Gastroesophageal sphincter (tissue), 4 donors: ENCODE results near the gene IQCF5. TPM values are rescaled to one million over a fixed set of nuclear protein-coding genes. Genes with fewer than 3 reads are reported as not detected.

Experiments used
- ATAC-seq: fragments of 150-250 bp; one replicate; pipeline ENCODE4 v1.9.1; 2016; ENCODE audit warnings: mild to moderate bottlenecking, moderate library complexity
- H3K27ac ChIP-seq, 4 donors: fragments of 200-600 bp; sonication (generic) in 3 of 4; 1 replicate in 3 of 4; 2 replicates in 1 of 4; pipeline ENCODE4 v1.5.1; 2016 to 2019
- H3K27me3 ChIP-seq: fragments of 200-600 bp; sonication (generic); one replicate; pipeline ENCODE4 v1.5.1; 2019
- H3K36me3 ChIP-seq, 2 donors: fragments of 200-600 bp; sonication (generic); one replicate each; pipeline ENCODE4 v1.5.1; 2019; ENCODE audit warnings: control low read depth in 1 of 2
- H3K4me1 ChIP-seq, 3 donors: fragments of 200-600 bp; sonication (generic); 1 replicate in 2 of 3; 2 replicates in 1 of 3; pipeline ENCODE4 v1.5.1; 2016 to 2019; ENCODE audit warnings: control low read depth in 2 of 3
- H3K4me3 ChIP-seq, 2 donors: fragments of 200-600 bp; sonication (generic); one replicate each; pipeline ENCODE4 v1.5.1; 2019; ENCODE audit warnings: mild to moderate bottlenecking in 1 of 2, moderate library complexity in 1 of 2
- H3K9me3 ChIP-seq, 3 donors: fragments of 200-600 bp; sonication (generic); one replicate each; pipeline ENCODE4 v1.5.1; 2017 to 2019; ENCODE audit warnings: control low read depth in 2 of 3
- EP300 ChIP-seq: sonication (generic); formaldehyde crosslinking; IDR thresholded peaks from one replicate; pipeline ENCODE4 v1.6.1; 2017; ENCODE audit warnings: antibody characterized with exemption, mild to moderate bottlenecking
- POLR2A ChIP-seq, 2 donors: fragments of 450-650 bp; IDR thresholded peaks; one replicate each; pipeline ENCODE4 v1.6.1; 2017; ENCODE audit warnings: antibody characterized with exemption in 2 of 2, mild to moderate bottlenecking in 2 of 2, moderate library complexity in 1 of 2
- POLR2AphosphoS5 ChIP-seq: sonication (generic); formaldehyde crosslinking; IDR thresholded peaks from one replicate; pipeline ENCODE4 v1.6.1; 2017; ENCODE audit warnings: antibody characterized with exemption
- WGBS, 2 donors: methylation state at CpG; one replicate each; pipeline ENCODE4 v1.1.5; 2018; ENCODE audit warnings: low coverage in 1 of 2; 5-methylcytosine and 5-hydroxymethylcytosine counted together
- total RNA-seq, 4 donors: library from RNA; depleted of rRNA; stranded (reverse); fragments of >200 nt; gene quantifications; one replicate each; pipeline ENCODE4 v1.1.0, GENCODE V29; 2016
- TF ChIP-seq, protein P1 (sequence below), 4 experiments: fragments of 200-600 bp in 2 of 4; fragments of 450-650 bp in 2 of 4; sonication (generic) in 1 of 4; IDR thresholded peaks; one replicate each; pipeline ENCODE4 v1.5.1; 2017 to 2019; ENCODE audit warnings: antibody characterized with exemption in 4 of 4, mild to moderate bottlenecking in 2 of 4, moderate library complexity in 2 of 4

IQCF5 gene
- total RNA-seq, 4 donors from 2014 or later, result not detected

DNA sequence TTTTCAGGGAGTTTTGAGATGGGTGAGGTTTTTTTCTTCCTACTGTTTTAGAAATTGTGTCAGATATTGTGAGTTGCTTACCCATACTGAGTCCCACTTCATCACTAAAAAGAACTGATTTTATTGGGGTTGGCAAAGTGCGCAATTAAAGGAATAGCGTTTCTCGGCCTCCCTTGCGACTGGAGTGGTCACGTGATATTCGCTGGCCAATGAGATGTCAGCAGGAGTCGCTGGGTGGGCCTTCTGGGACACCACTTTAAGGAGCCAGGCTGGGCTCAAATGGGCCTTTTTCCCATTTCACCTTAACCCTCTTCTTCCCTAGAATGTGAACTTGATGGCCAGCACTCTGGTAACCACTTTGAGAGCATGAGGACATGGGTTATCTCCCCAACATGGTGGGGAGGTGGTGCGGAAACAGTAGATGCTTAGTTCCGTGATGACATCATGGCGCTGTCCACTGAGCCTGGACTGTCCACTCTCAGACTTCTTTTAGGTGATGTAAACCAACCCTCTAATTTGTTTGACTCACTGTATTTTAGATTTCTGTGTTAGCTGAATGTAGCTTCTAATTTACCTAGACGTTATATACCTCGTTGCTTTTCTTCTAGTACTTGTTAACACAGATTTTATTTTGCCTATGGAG lies 13.2 kb upstream of the IQCF5 start:
- no peak for ATAC-seq
- Histone ChIP-seq H3K27ac (no peak overlapping the region), H3K27me3 (peaks cover 18% of the 10 kb centered on the region), H3K9me3 (no peaks in the 10 kb centered on the region), H3K36me3 (no peaks in the 10 kb centered on the region), H3K4me1 (no peaks in the 10 kb centered on the region), H3K4me3 (no peak overlapping the region)
- WGBS, 2 donors, result 91 to 94% methylated on average over 10 to 11 of the region's 12 CpGs
- TF ChIP-seq, protein P1, sequence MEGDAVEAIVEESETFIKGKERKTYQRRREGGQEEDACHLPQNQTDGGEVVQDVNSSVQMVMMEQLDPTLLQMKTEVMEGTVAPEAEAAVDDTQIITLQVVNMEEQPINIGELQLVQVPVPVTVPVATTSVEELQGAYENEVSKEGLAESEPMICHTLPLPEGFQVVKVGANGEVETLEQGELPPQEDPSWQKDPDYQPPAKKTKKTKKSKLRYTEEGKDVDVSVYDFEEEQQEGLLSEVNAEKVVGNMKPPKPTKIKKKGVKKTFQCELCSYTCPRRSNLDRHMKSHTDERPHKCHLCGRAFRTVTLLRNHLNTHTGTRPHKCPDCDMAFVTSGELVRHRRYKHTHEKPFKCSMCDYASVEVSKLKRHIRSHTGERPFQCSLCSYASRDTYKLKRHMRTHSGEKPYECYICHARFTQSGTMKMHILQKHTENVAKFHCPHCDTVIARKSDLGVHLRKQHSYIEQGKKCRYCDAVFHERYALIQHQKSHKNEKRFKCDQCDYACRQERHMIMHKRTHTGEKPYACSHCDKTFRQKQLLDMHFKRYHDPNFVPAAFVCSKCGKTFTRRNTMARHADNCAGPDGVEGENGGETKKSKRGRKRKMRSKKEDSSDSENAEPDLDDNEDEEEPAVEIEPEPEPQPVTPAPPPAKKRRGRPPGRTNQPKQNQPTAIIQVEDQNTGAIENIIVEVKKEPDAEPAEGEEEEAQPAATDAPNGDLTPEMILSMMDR (IDR thresholded peaks at IDR 0.05), result no peak
- TF ChIP-seq POLR2A (IDR thresholded peaks at IDR 0.05) (no peak), POLR2AphosphoS5 (no peak)

DNA sequence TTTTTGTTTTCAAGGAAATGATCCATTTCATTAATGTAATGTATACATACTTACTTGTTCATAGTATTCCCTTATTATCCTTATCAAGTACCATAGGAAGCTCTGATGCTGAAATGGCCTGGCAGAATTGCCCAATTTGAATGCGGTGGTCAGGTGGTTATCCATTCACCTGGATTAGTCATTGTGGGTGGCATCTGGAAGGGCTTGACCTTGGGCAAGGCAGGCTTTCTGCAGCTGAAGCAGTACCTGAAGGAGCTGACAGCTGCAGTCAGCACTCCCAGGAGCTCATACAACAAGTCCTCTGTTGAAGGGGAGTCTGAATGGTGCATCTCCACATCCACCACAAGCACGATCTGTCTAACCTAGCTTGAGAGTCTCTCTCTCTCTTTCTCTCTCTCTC lies 12.2 kb upstream of the IQCF5 start:
- Histone ChIP-seq H3K9me3 (no peaks in the 10 kb centered on the region), H3K36me3 (no peaks in the 10 kb centered on the region), H3K27me3 (peaks cover 18% of the 10 kb centered on the region), H3K4me1 (no peaks in the 10 kb centered on the region), H3K27ac (no peak overlapping the region), H3K4me3 (no peak overlapping the region)
- ATAC-seq, result no peak
- WGBS, 2 donors, result 96% methylated on average over 2 of the region's 2 CpGs; no CpG with 5 or more reads in 1 of the 2 donors
- no peak for TF ChIP-seq POLR2AphosphoS5
- no peak for TF ChIP-seq POLR2A (IDR thresholded peaks at IDR 0.05)
- TF ChIP-seq, protein P1 (IDR thresholded peaks at IDR 0.05), result no peak
- TF ChIP-seq EP300, result no peak

DNA sequence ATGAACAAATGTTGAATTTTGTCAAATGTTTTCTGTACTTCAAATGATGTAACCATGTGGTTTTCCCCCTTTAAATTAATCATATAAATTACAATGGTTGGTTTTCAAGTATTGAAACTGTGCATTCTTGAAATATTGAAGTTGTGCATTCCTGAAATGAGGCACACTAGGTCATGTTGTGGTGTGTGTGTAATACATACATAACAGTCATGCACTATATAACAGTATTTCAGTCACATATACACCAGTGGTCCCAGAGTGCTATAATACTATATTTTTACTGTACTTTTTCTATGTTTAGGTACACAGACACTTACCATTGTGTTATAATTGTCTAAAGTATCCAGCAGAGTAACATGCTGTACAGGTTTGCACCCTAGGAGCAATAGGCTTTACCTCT lies 11.0 kb upstream of the IQCF5 start:
- ATAC-seq, result no peak
- Histone ChIP-seq H3K36me3 (no peaks in the 10 kb centered on the region), H3K4me1 (no peaks in the 10 kb centered on the region), H3K4me3 (no peak overlapping the region), H3K27me3 (peaks cover 11% of the 10 kb centered on the region), H3K27ac (no peak overlapping the region), H3K9me3 (no peaks in the 10 kb centered on the region)
- TF ChIP-seq EP300 (no peak), POLR2A (IDR thresholded peaks at IDR 0.05) (no peak), POLR2AphosphoS5 (no peak)
- TF ChIP-seq, protein P1 (IDR thresholded peaks at IDR 0.05), result no peak

DNA sequence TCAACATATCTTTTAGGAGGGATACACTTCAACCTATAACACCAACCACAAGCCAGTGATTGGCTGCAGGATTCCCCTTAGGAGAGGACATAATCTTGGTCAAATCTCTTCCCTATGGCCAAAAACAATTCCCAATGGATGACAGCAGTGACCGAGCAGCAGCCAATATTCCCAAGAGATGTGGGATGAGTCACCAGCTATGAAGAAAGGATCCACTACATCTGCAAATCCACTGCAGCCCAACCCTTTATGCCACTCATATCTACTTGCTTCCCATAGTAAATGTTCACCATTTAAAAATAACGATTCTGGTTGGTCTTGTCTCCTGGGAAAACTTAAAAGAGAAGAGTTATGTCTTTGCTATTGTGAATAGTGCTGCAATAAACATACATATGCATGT lies 4.5 kb upstream of the IQCF5 start:
- no peak for ATAC-seq
- Histone ChIP-seq H3K27me3 (peaks cover 32% of the 10 kb centered on the region), H3K9me3 (no peaks in the 10 kb centered on the region), H3K4me3 (no peak overlapping the region), H3K4me1 (no peaks in the 10 kb centered on the region), H3K36me3 (no peaks in the 10 kb centered on the region), H3K27ac (no peak overlapping the region)
- WGBS, 2 donors, result 60 to 80% methylated on average over 1 of the region's 2 CpGs
- TF ChIP-seq EP300 (no peak), POLR2A (IDR thresholded peaks at IDR 0.05) (no peak)
- TF ChIP-seq, protein P1 (IDR thresholded peaks at IDR 0.05), result no peak

DNA sequence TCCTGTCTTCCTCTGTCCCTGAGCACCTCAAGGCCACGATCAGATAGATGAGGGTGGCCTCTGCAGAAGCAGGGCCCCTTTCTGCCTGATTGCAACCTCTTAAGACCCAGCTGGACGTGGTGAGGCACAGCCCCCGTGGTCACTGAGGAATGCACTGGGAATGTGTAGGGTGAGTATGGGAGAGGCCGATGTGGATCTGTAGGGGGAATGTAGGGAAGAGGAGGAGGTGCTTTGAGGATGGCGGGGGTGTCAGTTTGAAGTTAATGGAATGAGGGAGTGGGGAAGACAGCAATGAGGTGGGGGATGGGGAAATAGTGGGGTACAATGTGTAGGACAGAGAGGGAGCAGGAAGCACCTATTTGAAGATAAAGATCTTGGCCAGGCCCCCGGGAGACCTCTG lies 785 bp upstream of the IQCF5 start:
- H3K9me3 ChIP-seq, result no peaks in the 10 kb centered on the region
- TF ChIP-seq, protein P1 (IDR thresholded peaks at IDR 0.05), result no peak
- TF ChIP-seq EP300, result no peak
- no peak for TF ChIP-seq POLR2AphosphoS5
- TF ChIP-seq POLR2A (IDR thresholded peaks at IDR 0.05), result no peak
- no peak overlapping the region for H3K27ac ChIP-seq
- H3K36me3 ChIP-seq, result no peaks in the 10 kb centered on the region
- no peak overlapping the region for H3K4me3 ChIP-seq
- ATAC-seq, result no peak
- 56 to 60% methylated on average over 1 to 3 of the region's 6 CpGs for WGBS, 2 donors
- peaks cover 33% of the 10 kb centered on the region for H3K27me3 ChIP-seq
- no peaks in the 10 kb centered on the region for H3K4me1 ChIP-seq
